Measurements from ENCODE around the gene ZNF155.

DNA sequence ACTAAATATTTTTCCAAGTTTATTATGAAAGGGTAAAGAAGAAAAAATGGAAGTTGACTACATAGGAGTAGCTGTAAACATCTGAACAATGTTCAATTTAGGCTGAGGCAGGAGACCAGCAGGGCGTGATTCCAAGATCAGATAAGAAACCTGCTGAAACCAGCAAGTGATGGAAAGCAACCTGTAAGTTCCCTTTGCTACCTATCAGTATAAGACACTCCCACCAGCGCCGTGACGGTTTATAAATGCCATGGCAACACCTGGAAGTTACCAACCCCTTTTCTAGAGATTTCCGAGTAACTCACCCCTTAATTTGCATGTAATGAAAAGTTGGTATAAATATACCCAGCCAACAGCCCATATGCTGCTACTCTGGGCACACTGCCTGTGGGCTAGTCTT lies 47.8 kb upstream of the ZNF155 start:
- TF ChIP-seq POLR2A (IDR thresholded peaks at IDR 0.05; ENCODE audit: low read depth, low read length) (no peak), JUN (IDR thresholded peaks at IDR 0.05; ENCODE audit: borderline replicate concordance, insufficient read depth, insufficient read length, low read depth) (no peak), POLR2AphosphoS5 (IDR thresholded peaks at IDR 0.05; ENCODE audit: insufficient read depth, low read depth, low read length) (no peak)
- TF ChIP-seq, protein P1, sequence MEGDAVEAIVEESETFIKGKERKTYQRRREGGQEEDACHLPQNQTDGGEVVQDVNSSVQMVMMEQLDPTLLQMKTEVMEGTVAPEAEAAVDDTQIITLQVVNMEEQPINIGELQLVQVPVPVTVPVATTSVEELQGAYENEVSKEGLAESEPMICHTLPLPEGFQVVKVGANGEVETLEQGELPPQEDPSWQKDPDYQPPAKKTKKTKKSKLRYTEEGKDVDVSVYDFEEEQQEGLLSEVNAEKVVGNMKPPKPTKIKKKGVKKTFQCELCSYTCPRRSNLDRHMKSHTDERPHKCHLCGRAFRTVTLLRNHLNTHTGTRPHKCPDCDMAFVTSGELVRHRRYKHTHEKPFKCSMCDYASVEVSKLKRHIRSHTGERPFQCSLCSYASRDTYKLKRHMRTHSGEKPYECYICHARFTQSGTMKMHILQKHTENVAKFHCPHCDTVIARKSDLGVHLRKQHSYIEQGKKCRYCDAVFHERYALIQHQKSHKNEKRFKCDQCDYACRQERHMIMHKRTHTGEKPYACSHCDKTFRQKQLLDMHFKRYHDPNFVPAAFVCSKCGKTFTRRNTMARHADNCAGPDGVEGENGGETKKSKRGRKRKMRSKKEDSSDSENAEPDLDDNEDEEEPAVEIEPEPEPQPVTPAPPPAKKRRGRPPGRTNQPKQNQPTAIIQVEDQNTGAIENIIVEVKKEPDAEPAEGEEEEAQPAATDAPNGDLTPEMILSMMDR (IDR thresholded peaks at IDR 0.05; ENCODE audit: extremely low read depth in 1 of 2, insufficient read depth in 1 of 2, low read depth in 1 of 2, low read length in 2 of 2): no peak

All from endothelial cell of umbilical vein (primary cell).